HepG2 (cell line): ENCODE results near the gene QRICH2. TPM values are rescaled to one million over a fixed set of nuclear protein-coding genes. Genes with fewer than 3 reads are reported as not detected.

ENCODE experiments used
- ADNP ChIP-seq: sonication (generic); formaldehyde crosslinking; IDR thresholded peaks from 2 replicates; pipeline ENCODE4 v1.4.0; 2020; ENCODE audit warnings: missing genetic modification reagents
- ARNT2 ChIP-seq: sonication (generic); formaldehyde crosslinking; IDR thresholded peaks from 2 replicates; pipeline ENCODE4 v1.8.0; 2022; ENCODE audit warnings: mild to moderate bottlenecking, low read depth, missing genetic modification reagents, moderate library complexity
- ATRX ChIP-seq: sonication (generic); formaldehyde crosslinking; IDR thresholded peaks from 2 replicates; pipeline ENCODE4 v1.4.0; 2020; ENCODE audit warnings: missing genetic modification reagents, borderline replicate concordance
- CEBPG ChIP-seq: IDR thresholded peaks from 2 replicates; pipeline ENCODE4 v1.6.1; 2016
- CSRNP2 ChIP-seq: sonication (generic); formaldehyde crosslinking; conservative IDR thresholded peaks from 2 replicates; pipeline ENCODE4 v1.8.0; 2022; ENCODE audit warnings: low read depth, missing genetic modification reagents
- GATAD1 ChIP-seq: IDR thresholded peaks from 2 replicates; pipeline ENCODE4 v1.6.1; 2016; ENCODE audit warnings: missing genetic modification reagents, missing compliant biosample characterization
- HDAC1 ChIP-seq: sonication (generic); formaldehyde crosslinking; IDR thresholded peaks from 2 replicates; pipeline ENCODE4 v1.5.1; 2020; ENCODE audit warnings: mild to moderate bottlenecking, missing genetic modification reagents
- HDAC2 ChIP-seq: sonication (generic); formaldehyde crosslinking; IDR thresholded peaks from 2 replicates; pipeline ENCODE4 v1.4.0; 2020; ENCODE audit warnings: missing genetic modification reagents
- KMT2A ChIP-seq: sonication (generic); formaldehyde crosslinking; IDR thresholded peaks from 2 replicates; pipeline ENCODE4 v1.4.0; 2020; ENCODE audit warnings: missing genetic modification reagents
- MAF1 ChIP-seq: sonication (generic); formaldehyde crosslinking; IDR thresholded peaks from 2 replicates; pipeline ENCODE4 v1.5.0; 2020; ENCODE audit warnings: missing genetic modification reagents, borderline replicate concordance
- MTF2 ChIP-seq: sonication (generic); formaldehyde crosslinking; IDR thresholded peaks from 2 replicates; pipeline ENCODE4 v1.5.0; 2020; ENCODE audit warnings: missing genetic modification reagents, borderline replicate concordance
- NFKBIZ ChIP-seq: IDR thresholded peaks from 2 replicates; pipeline ENCODE4 v1.6.1; 2018; ENCODE audit warnings: missing genetic modification reagents, missing compliant biosample characterization
- NFYC ChIP-seq: IDR thresholded peaks from 2 replicates; pipeline ENCODE4 v1.6.1; 2016; ENCODE audit warnings: missing genetic modification reagents, missing compliant biosample characterization
- PHF20 ChIP-seq: sonication (generic); formaldehyde crosslinking; IDR thresholded peaks from 2 replicates; pipeline ENCODE4 v1.5.0; 2020; ENCODE audit warnings: mild to moderate bottlenecking, missing genetic modification reagents
- PLRG1 ChIP-seq: fragments of 450-650 bp; conservative IDR thresholded peaks from 2 replicates; pipeline ENCODE4 v1.6.1; 2016
- RBM39 ChIP-seq: fragments of 200-400 bp; formaldehyde crosslinking; IDR thresholded peaks from one replicate; pipeline ENCODE4 v1.6.1; 2018; ENCODE audit warnings: antibody characterized with exemption, mild to moderate bottlenecking, low read depth, low read length; ENCODE audit not compliant: poor library complexity, severe bottlenecking
- RNF219 ChIP-seq: sonication (generic); formaldehyde crosslinking; IDR thresholded peaks from 2 replicates; pipeline ENCODE4 v1.5.0; 2020; ENCODE audit warnings: mild to moderate bottlenecking, missing genetic modification reagents
- STAT5B ChIP-seq: sonication (generic); formaldehyde crosslinking; IDR thresholded peaks from 2 replicates; pipeline ENCODE4 v1.4.0; 2020; ENCODE audit warnings: missing genetic modification reagents
- ZFP82 ChIP-seq: sonication (generic); formaldehyde crosslinking; IDR thresholded peaks from 2 replicates; pipeline ENCODE4 v1.5.1; 2020; ENCODE audit warnings: mild to moderate bottlenecking, missing genetic modification reagents, borderline replicate concordance
- ZFX ChIP-seq: sonication (generic); formaldehyde crosslinking; IDR thresholded peaks from 2 replicates; pipeline ENCODE4 v1.4.0; 2020; ENCODE audit warnings: mild to moderate bottlenecking, low read depth, missing genetic modification reagents, moderate library complexity
- ZNF274 ChIP-seq: sonication (generic); formaldehyde crosslinking; IDR thresholded peaks from 2 replicates; pipeline ENCODE4 v1.5.1; 2020; ENCODE audit warnings: mild to moderate bottlenecking, missing genetic modification reagents
- ZNF484 ChIP-seq: sonication (generic); formaldehyde crosslinking; IDR thresholded peaks from 2 replicates; pipeline ENCODE4 v1.5.1; 2020; ENCODE audit warnings: mild to moderate bottlenecking, low read depth, missing genetic modification reagents, borderline replicate concordance
- ZNF672 ChIP-seq: sonication (generic); formaldehyde crosslinking; IDR thresholded peaks from 2 replicates; pipeline ENCODE4 v1.8.1; 2022; ENCODE audit warnings: missing genetic modification reagents
- ZNF709 ChIP-seq: sonication (generic); formaldehyde crosslinking; IDR thresholded peaks from 2 replicates; pipeline ENCODE4 v1.5.0; 2020; ENCODE audit warnings: mild to moderate bottlenecking, missing genetic modification reagents
- ZSCAN5A ChIP-seq: sonication (generic); formaldehyde crosslinking; IDR thresholded peaks from 2 replicates; pipeline ENCODE4 v1.8.0; 2022; ENCODE audit warnings: mild to moderate bottlenecking, missing genetic modification reagents, borderline replicate concordance
- polyA plus RNA-seq, 8 experiments: library from polyadenylated mRNA; depleted of rRNA in 3 of 8; stranded (reverse) in 7 of 8; unstranded in 1 of 8; fragments of >200 nt; fragmentation: Illumina TruSeq in 4 of 8; extraction: Trizol in 4 of 8; gene quantifications; 2 replicates each; pipeline versions ENCODE4 v1.2.1 to v1.2.3, GENCODE V29; 2011 to 2016; ENCODE audit warnings: low read depth in 4 of 8, missing spikeins in 1 of 8, mixed read lengths in 1 of 8; ENCODE audit not compliant: insufficient read depth in 1 of 8
- total RNA-seq, 5 experiments: library from RNA; depleted of rRNA; stranded (reverse); fragments of >200 nt; fragmentation: Illumina TruSeq; extraction: Trizol; gene quantifications; 2 replicates each; pipeline ENCODE4 v1.2.3, GENCODE V29; 2016; ENCODE audit warnings: low read depth in 1 of 5

Gene QRICH2
- total and polyA plus RNA-seq, 2 of the 13 experiments (the other 11 are each of a cell fraction or from before 2014, with no cell fraction given), result 3.7 to 5.7 TPM

GRCh38 chr17:76237859-76238313 is 70.2 kb downstream of the QRICH2 start (continued):
- TF ChIP-seq PHF20 (CRISPR knock-in tag) (no peak), ATRX (no peak), ADNP (CRISPR knock-in tag) (peak; percentile 90), MAF1 (CRISPR knock-in tag) (no peak), ZNF484 (CRISPR knock-in tag) (no peak), ZNF709 (CRISPR knock-in tag) (no peak), NFKBIZ (CRISPR knock-in tag) (no peak), RNF219 (CRISPR knock-in tag) (no peak), STAT5B (CRISPR knock-in tag) (no peak), ZFP82 (0 out of 2 replicates have a peak, but pooled peaks have one; percentile 37), GATAD1 (CRISPR knock-in tag) (no peak), ZNF274 (no peak), ZNF672 (CRISPR knock-in tag) (no peak), PLRG1 (no peak), KMT2A (CRISPR knock-in tag) (no peak), CSRNP2 (no peak), ZFX (CRISPR knock-in tag) (peak; percentile 18; the same call in 1 of the 2 replicates), CEBPG (CRISPR knock-in tag) (peak; percentile 87), ZSCAN5A (CRISPR knock-in tag) (0 out of 2 replicates have a peak, but pooled peaks have one; percentile 54), MTF2 (no peak), HDAC1 (CRISPR knock-in tag) (peak; percentile 77), ARNT2 (CRISPR knock-in tag) (no peak), RBM39 (no peak), NFYC (CRISPR knock-in tag) (no peak), HDAC2 (CRISPR knock-in tag) (peak; percentile 70)
